SK-N-SH treated with all-trans-retinoic acid at 6 μM for 48 hours (cell line): ENCODE results near the gene GRIK2.

Experiments
- ATAC-seq: fragments of 200-7000 bp; cut with Tn5 transposase; 3 replicates; pipeline ENCODE4 v1.9.1; 2020; ENCODE audit warnings: mild to moderate bottlenecking, moderate library complexity
- ARNTL ChIP-seq: fragments of 450-650 bp; formaldehyde crosslinking; IDR thresholded peaks from 2 replicates; pipeline ENCODE4 v1.5.0; 2020; ENCODE audit warnings: low read depth, mild to moderate bottlenecking, moderate library complexity, borderline replicate concordance
- BACH2 ChIP-seq: fragments of 250-450 bp; sonication (Bioruptor Pico); IDR thresholded peaks from 2 replicates; pipeline ENCODE4 v1.9.0; 2021; ENCODE audit warnings: mild to moderate bottlenecking, borderline replicate concordance
- CREB5 ChIP-seq: fragments of 250-450 bp; sonication (Bioruptor Pico); IDR thresholded peaks from 2 replicates; pipeline ENCODE4 v1.5.1; 2020; ENCODE audit warnings: low read depth, mild to moderate bottlenecking, moderate library complexity
- CSDC2 ChIP-seq: fragments of 250-450 bp; sonication (Bioruptor Pico); IDR thresholded peaks from 2 replicates; pipeline ENCODE4 v1.5.0; 2020; ENCODE audit warnings: mild to moderate bottlenecking, moderate library complexity
- CSRNP3 ChIP-seq: fragments of 250-450 bp; sonication (Bioruptor Pico); IDR thresholded peaks from 2 replicates; pipeline ENCODE4 v1.5.1; 2021; ENCODE audit warnings: mild to moderate bottlenecking, moderate library complexity
- ESRRG ChIP-seq: fragments of 250-450 bp; sonication (Bioruptor Pico); IDR thresholded peaks from 2 replicates; pipeline ENCODE4 v1.6.1; 2021; ENCODE audit warnings: mild to moderate bottlenecking
- GLIS3 ChIP-seq: fragments of 250-450 bp; sonication (Bioruptor Pico); IDR thresholded peaks from 2 replicates; pipeline ENCODE4 v1.5.0; 2020; ENCODE audit warnings: mild to moderate bottlenecking, moderate library complexity
- ISL1 ChIP-seq: fragments of 250-450 bp; sonication (Bioruptor Pico); IDR thresholded peaks from 2 replicates; pipeline ENCODE4 v2.1.2; 2022; ENCODE audit warnings: mild to moderate bottlenecking, moderate library complexity
- OSR1 ChIP-seq: fragments of 250-450 bp; sonication (Bioruptor Pico); IDR thresholded peaks from 2 replicates; pipeline ENCODE4 v1.8.0; 2022; ENCODE audit warnings: moderate library complexity, mild to moderate bottlenecking, inconsistent platforms
- PATZ1 ChIP-seq: fragments of 250-450 bp; sonication (Bioruptor Pico); IDR thresholded peaks from 2 replicates; pipeline ENCODE4 v1.8.0; 2020; ENCODE audit warnings: mild to moderate bottlenecking, moderate library complexity, borderline replicate concordance
- POU6F1 ChIP-seq: fragments of 250-450 bp; sonication (Bioruptor Pico); IDR thresholded peaks from 2 replicates; pipeline ENCODE4 v1.8.0; 2021; ENCODE audit warnings: low read depth, mild to moderate bottlenecking, moderate library complexity, borderline replicate concordance
- PPARA ChIP-seq: fragments of 250-450 bp; sonication (Bioruptor Pico); IDR thresholded peaks from 2 replicates; pipeline ENCODE4 v1.5.0; 2020; ENCODE audit warnings: mild to moderate bottlenecking, borderline replicate concordance
- TCF4 ChIP-seq: fragments of 250-450 bp; sonication (Bioruptor Pico); IDR thresholded peaks from 2 replicates; pipeline ENCODE4 v1.8.0; 2021; ENCODE audit warnings: mild to moderate bottlenecking, moderate library complexity, borderline replicate concordance
- TSHZ2 ChIP-seq: fragments of 250-450 bp; sonication (Bioruptor Pico); IDR thresholded peaks from 2 replicates; pipeline ENCODE4 v1.5.0; 2020; ENCODE audit warnings: mild to moderate bottlenecking, moderate library complexity
- ZC3H10 ChIP-seq: fragments of 250-450 bp; sonication (Bioruptor Pico); IDR thresholded peaks from 2 replicates; pipeline ENCODE4 v1.5.1; 2021; ENCODE audit warnings: mild to moderate bottlenecking, moderate library complexity
- ZFP3 ChIP-seq: fragments of 250-450 bp; sonication (Bioruptor Pico); IDR thresholded peaks from 2 replicates; pipeline ENCODE4 v1.5.0; 2020; ENCODE audit warnings: mild to moderate bottlenecking, moderate library complexity
- ZFP30 ChIP-seq: fragments of 450-650 bp; formaldehyde crosslinking; IDR thresholded peaks from 2 replicates; pipeline ENCODE4 v1.5.0; 2022; ENCODE audit warnings: mild to moderate bottlenecking, moderate library complexity
- ZNF565 ChIP-seq: fragments of 450-650 bp; formaldehyde crosslinking; conservative IDR thresholded peaks from 2 replicates; pipeline ENCODE4 v1.5.0; 2020; ENCODE audit warnings: low read depth, mild to moderate bottlenecking, moderate library complexity
- ZNF70 ChIP-seq: fragments of 450-650 bp; formaldehyde crosslinking; IDR thresholded peaks from 2 replicates; pipeline ENCODE4 v1.5.0; 2020; ENCODE audit warnings: mild to moderate bottlenecking, moderate library complexity
- ZNF8 ChIP-seq: fragments of 450-650 bp; formaldehyde crosslinking; IDR thresholded peaks from 2 replicates; pipeline ENCODE4 v1.5.0; 2020; ENCODE audit warnings: mild to moderate bottlenecking, moderate library complexity

GRIK2 gene

GRCh38 chr6:101779051-101779844 lies 385.7 kb downstream of the GRIK2 start:
- no peak for TF ChIP-seq ARNTL
- TF ChIP-seq POU6F1 (CRISPR knock-in tag): no peak
- TF ChIP-seq OSR1: no peak
- TF ChIP-seq ZNF8 (CRISPR knock-in tag): no peak
- TF ChIP-seq ISL1 (CRISPR knock-in tag): no peak
- no peak for TF ChIP-seq PPARA
- no peak for TF ChIP-seq ZC3H10 (CRISPR knock-in tag)
- TF ChIP-seq ZNF565 (CRISPR knock-in tag): no peak
- no peak for ATAC-seq

- ATAC-seq: no peak
- TF ChIP-seq POU6F1 (CRISPR knock-in tag) (no peak), TSHZ2 (no peak), PPARA (no peak), ZC3H10 (CRISPR knock-in tag) (no peak), OSR1 (no peak), BACH2 (CRISPR knock-in tag) (no peak), ISL1 (CRISPR knock-in tag) (no peak), ZFP30 (no peak), ZNF70 (CRISPR knock-in tag) (no peak), PATZ1 (no peak)
Measured at GRCh38 chr6:101783287-101783686, 389.8 kb downstream of the GRIK2 start.

GRCh38 chr6:101784094-101784493 lies 390.6 kb downstream of the GRIK2 start:
- ATAC-seq: no peak
- TF ChIP-seq OSR1: no peak
- no peak for TF ChIP-seq ZFP30
- TF ChIP-seq PPARA: no peak
- TF ChIP-seq ZNF70 (CRISPR knock-in tag): no peak
- TF ChIP-seq BACH2 (CRISPR knock-in tag): no peak
- TF ChIP-seq GLIS3 (CRISPR knock-in tag): no peak
- TF ChIP-seq ESRRG (CRISPR knock-in tag): no peak
- no peak for TF ChIP-seq PATZ1
- TF ChIP-seq TCF4: no peak
- no peak for TF ChIP-seq ZNF8 (CRISPR knock-in tag)
- TF ChIP-seq CSRNP3 (CRISPR knock-in tag): no peak
- TF ChIP-seq CREB5 (CRISPR knock-in tag): no peak
- TF ChIP-seq ZFP3 (CRISPR knock-in tag): no peak
- no peak for TF ChIP-seq ISL1 (CRISPR knock-in tag)
- no peak for TF ChIP-seq CSDC2 (CRISPR knock-in tag)
